Prostate gland (tissue), 2 donors: ENCODE measurements around the gene ABTB2. TPM values are rescaled to one million over a fixed set of nuclear protein-coding genes. Genes with fewer than 3 reads are reported as not detected.
"Not testable (repeated sequence)": the region's sequence is repeated elsewhere in the genome, so short reads cannot be mapped to it uniquely, and the experiment has no call there.

Experiments
- DNase-seq: peaks from one replicate; pipeline ENCODE4 v3.0.0-alpha.2; 2019; ENCODE audit warnings: low spot score
- H3K27ac ChIP-seq, 2 donors: fragments of 200-600 bp; sonication (generic); 2 replicates each; pipeline ENCODE4 v1.5.1; 2017 to 2019
- H3K27me3 ChIP-seq: fragments of 200-600 bp; sonication (generic); replicated peaks from 2 replicates; pipeline ENCODE4 v1.5.1; 2019; ENCODE audit not compliant: insufficient read depth
- H3K36me3 ChIP-seq, 2 donors: fragments of 200-600 bp; sonication (generic); 1 replicate in 1 of 2; 2 replicates in 1 of 2; pipeline versions ENCODE4 v1.5.1 to v1.8.1; 2017 to 2019
- H3K4me1 ChIP-seq: fragments of 200-600 bp; sonication (generic); replicated peaks from 2 replicates; pipeline ENCODE4 v1.5.1; 2019
- H3K4me3 ChIP-seq, 2 donors: fragments of 200-600 bp; sonication (generic); 2 replicates each; pipeline ENCODE4 v1.5.1; 2017 to 2019
- H3K9me3 ChIP-seq: fragments of 200-600 bp; sonication (generic); 2 replicates; pipeline ENCODE4 v1.5.1; 2017
- POLR2A ChIP-seq: fragments of 450-650 bp; IDR thresholded peaks from one replicate; pipeline ENCODE4 v1.6.1; 2016; ENCODE audit warnings: antibody characterized with exemption, mild to moderate bottlenecking
- POLR2AphosphoS5 ChIP-seq: sonication (generic); formaldehyde crosslinking; IDR thresholded peaks from one replicate; pipeline ENCODE4 v1.6.1; 2017; ENCODE audit warnings: antibody characterized with exemption
- whole genome bisulfite sequencing: methylation state at CpG from one replicate; pipeline ENCODE4 v1.1.5; 2018; 5-methylcytosine and 5-hydroxymethylcytosine counted together
- intact Hi-C: fragments of 100-400 bp; cut with DNase I; formaldehyde crosslinking; loops from one replicate; pipeline ENCODE4 v1.14.2; 2022
- total RNA-seq, 2 donors: library from RNA; depleted of rRNA; stranded (reverse); fragments of >200 nt; gene quantifications; one replicate each; pipeline ENCODE4 v1.1.0, GENCODE V29; 2016
- TF ChIP-seq, protein P1 (sequence below), 4 experiments: fragments of 200-600 bp in 2 of 4; fragments of 450-650 bp in 2 of 4; sonication (generic) in 2 of 4; IDR thresholded peaks; 1 replicate in 3 of 4; 2 replicates in 1 of 4; pipeline ENCODE4 v1.5.1; 2016 to 2019; ENCODE audit warnings: antibody characterized with exemption in 4 of 4, mild to moderate bottlenecking in 2 of 4, moderate library complexity in 2 of 4

ABTB2 gene
- total RNA-seq, 2 donors from 2014 or later, result 3.0 to 13.7 TPM

DNA sequence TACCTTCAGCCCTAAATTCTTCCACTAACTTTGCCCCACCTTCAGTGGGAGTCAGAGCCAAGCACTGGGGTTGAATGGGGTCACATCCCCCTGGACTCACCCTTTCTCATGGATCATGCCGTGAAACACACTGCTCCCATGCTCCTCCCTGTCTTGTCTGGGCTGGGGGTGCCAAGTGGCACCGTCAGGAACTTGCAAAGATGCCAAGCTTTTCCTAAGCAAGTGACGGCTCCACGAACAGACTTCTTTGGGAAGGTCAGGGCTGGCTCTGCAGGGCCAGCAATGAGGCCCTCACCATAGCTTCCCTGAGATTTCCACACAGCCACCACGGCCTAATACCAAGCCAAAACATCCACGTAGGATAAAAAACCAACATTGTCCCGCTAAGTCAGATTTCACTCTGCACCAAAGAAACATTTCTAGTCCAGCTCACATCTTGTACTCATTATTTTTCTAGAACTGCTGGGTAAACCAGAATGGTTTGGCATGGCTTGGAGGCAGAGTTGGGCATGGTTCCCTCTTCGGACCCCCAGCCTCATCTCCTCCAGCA, 175.9 kb downstream of the ABTB2 start:
- Histone ChIP-seq H3K4me3 (no peak overlapping the region), H3K9me3 (no peaks in the 10 kb centered on the region), H3K4me1 (peaks cover 7% of the 10 kb centered on the region), H3K36me3 (no peaks in the 10 kb centered on the region), H3K27me3 (no peaks in the 10 kb centered on the region), H3K27ac (no peak overlapping the region)
- 77% methylated on average over 8 of the region's 8 CpGs for WGBS
- TF ChIP-seq POLR2AphosphoS5 (no peak), POLR2A (no peak)
- TF ChIP-seq, protein P1, sequence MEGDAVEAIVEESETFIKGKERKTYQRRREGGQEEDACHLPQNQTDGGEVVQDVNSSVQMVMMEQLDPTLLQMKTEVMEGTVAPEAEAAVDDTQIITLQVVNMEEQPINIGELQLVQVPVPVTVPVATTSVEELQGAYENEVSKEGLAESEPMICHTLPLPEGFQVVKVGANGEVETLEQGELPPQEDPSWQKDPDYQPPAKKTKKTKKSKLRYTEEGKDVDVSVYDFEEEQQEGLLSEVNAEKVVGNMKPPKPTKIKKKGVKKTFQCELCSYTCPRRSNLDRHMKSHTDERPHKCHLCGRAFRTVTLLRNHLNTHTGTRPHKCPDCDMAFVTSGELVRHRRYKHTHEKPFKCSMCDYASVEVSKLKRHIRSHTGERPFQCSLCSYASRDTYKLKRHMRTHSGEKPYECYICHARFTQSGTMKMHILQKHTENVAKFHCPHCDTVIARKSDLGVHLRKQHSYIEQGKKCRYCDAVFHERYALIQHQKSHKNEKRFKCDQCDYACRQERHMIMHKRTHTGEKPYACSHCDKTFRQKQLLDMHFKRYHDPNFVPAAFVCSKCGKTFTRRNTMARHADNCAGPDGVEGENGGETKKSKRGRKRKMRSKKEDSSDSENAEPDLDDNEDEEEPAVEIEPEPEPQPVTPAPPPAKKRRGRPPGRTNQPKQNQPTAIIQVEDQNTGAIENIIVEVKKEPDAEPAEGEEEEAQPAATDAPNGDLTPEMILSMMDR (IDR thresholded peaks at IDR 0.05), result no peak
- intact Hi-C loops, result no loop called here
- no peak for DNase-seq

DNA sequence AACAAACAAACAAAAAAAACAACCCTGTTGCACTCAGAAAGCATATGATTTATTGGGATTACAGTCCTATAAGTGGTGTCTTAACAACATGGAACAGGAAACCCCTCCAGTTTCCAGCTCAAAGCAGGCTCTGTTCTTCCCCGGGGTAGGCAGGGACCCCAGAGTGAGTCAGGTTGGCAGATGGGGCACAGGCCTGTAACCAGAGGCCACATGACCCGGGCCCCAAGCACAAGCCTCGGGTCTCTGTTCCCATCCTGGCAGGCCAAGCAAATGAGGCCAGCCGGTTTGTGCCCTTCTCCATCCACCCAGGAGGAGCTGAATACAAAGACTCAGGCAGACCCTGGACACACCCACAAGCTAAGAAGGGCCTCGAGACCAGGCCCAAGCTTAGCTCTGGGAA, 176.6 kb downstream of the ABTB2 start:
- TF ChIP-seq POLR2AphosphoS5, result no peak
- TF ChIP-seq, protein P1 (IDR thresholded peaks at IDR 0.05), result no peak
- no peak for TF ChIP-seq POLR2A
- WGBS, result 27% methylated on average over 1 of the region's 5 CpGs

DNA sequence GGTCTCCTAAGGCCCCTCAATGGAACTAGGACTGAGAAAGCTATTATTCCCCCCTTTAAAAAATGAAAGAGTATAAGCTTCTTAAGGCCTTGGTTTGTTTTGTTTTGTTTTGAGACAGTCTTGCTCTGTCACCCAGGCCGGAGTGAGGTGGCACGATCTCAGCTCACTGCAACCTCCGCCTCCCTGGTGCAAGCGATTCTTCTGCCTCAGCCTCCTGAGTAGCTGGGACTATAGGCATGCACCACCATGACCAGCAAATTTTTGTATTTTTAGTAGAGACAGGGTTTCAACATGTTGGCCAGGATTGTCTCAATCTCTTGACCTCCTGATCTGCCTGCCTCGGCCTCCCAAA, 177.0 kb downstream of the ABTB2 start:
- WGBS, result 72% methylated on average over 5 of the region's 5 CpGs
- H3K4me1 ChIP-seq, H3K36me3 ChIP-seq, H3K4me3 ChIP-seq, H3K9me3 ChIP-seq, DNase-seq, H3K27me3 ChIP-seq, intact Hi-C loops, H3K27ac ChIP-seq: not testable (repeated sequence)

More for the DNA sequence above, 176.6 kb downstream of the ABTB2 start:
- Histone ChIP-seq H3K4me3 (no peak overlapping the region), H3K4me1 (peaks cover 7% of the 10 kb centered on the region), H3K36me3 (no peaks in the 10 kb centered on the region), H3K27me3 (no peaks in the 10 kb centered on the region), H3K9me3 (no peaks in the 10 kb centered on the region), H3K27ac (no peak overlapping the region)
- intact Hi-C loops, result no loop called here
- DNase-seq, result no peak

DNA sequence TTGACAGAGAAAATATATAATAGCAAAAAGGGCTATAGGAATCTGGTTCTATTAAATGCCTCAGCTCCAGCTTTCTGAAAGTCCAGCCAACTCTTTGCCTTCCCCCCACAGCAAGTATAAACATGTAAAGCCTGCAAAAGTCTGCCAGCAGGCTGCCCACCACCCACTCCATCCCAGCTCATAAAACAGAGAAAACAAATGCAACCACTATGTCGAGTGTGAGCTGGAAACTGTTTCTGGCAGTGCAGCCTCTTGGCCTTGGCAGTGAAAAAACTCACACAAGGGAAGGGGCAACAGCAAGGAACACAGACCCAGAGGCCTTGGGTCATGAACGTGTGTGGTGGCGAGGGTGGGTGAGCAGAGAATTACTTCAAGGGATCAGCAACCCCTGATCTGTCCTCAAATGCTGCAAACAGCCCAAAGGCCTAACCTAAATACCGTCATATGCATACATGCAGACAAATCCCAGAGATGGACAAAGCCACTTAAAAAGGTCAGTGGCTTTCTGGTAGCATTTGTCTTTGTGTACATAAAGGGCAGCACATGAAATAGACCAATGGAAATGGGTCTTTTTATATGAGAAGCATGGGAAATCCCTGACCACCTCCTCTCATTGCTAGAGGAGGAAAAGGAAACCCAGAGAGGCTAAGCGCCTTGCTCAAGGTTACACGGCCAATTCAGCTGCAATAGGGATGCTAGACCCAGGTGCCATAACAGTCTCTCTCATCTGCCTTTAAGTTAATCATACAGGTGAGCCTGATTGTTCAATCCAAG, 177.6 kb downstream of the ABTB2 start:
- Histone ChIP-seq H3K27ac (no peak overlapping the region), H3K36me3 (no peaks in the 10 kb centered on the region), H3K4me3 (no peak overlapping the region), H3K27me3 (no peaks in the 10 kb centered on the region), H3K4me1 (peaks cover 7% of the 10 kb centered on the region), H3K9me3 (no peaks in the 10 kb centered on the region)
- 58% methylated on average over 6 of the region's 6 CpGs for WGBS
- TF ChIP-seq POLR2A, result no peak
- TF ChIP-seq POLR2AphosphoS5, result peak; percentile 12
- TF ChIP-seq, protein P1 (IDR thresholded peaks at IDR 0.05), result no peak
- DNase-seq, result no peak
- intact Hi-C loops, result no loop called here

DNA sequence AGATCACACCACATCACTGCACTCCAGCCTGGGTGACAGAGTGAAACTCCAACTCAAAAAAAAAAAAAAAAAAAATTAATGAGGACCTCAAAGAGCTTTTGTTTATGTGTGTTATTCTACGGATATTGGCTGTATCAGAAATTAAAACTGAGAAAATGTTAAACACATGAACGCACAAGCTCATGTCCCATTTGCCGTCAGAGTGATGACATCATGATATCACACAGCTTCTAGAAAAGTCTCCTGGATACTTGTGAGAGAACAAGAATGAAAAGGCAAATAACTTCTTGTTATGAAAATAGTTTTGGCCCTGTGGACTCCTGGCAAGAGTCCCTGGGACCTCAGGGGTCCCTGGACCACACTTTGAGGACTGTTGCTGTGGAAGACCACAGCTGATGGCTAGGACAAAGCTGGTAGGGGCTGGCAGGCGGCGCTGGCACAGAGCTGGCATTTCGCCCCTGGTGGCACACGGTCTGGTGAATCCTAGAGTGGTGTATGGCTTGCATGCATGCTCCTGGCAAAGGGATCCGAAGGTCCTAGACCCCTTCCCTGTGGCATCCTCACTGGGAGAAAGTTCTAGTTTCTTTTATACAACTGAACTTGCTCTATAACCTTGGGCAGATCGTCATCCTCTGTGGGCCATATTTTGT, 178.7 kb downstream of the ABTB2 start:
- Histone ChIP-seq H3K4me3 (no peak overlapping the region), H3K9me3 (no peaks in the 10 kb centered on the region), H3K27ac (no peak overlapping the region), H3K4me1 (peaks cover 7% of the 10 kb centered on the region), H3K36me3 (no peaks in the 10 kb centered on the region), H3K27me3 (no peaks in the 10 kb centered on the region)
- DNase-seq, result no peak
- WGBS, result 66% methylated on average over 9 of the region's 9 CpGs
- intact Hi-C loops, result loop anchor here (10.0 kb wide), 1 partner anchor 184 kb away; no protein-coding TSS in a partner anchor
- TF ChIP-seq POLR2A, result no peak
- TF ChIP-seq POLR2AphosphoS5, result no peak
- TF ChIP-seq, protein P1 (IDR thresholded peaks at IDR 0.05), result no peak
